ENCODE data around the gene SMARCA1.
A peak's percentile ranks its signal among the peaks of the same experiment; 100 is the strongest.
"Not testable (repeated sequence)": the region's sequence is repeated elsewhere in the genome, so short reads cannot be mapped to it uniquely, and the experiment has no call there.

The SMARCA1 gene, protein sequence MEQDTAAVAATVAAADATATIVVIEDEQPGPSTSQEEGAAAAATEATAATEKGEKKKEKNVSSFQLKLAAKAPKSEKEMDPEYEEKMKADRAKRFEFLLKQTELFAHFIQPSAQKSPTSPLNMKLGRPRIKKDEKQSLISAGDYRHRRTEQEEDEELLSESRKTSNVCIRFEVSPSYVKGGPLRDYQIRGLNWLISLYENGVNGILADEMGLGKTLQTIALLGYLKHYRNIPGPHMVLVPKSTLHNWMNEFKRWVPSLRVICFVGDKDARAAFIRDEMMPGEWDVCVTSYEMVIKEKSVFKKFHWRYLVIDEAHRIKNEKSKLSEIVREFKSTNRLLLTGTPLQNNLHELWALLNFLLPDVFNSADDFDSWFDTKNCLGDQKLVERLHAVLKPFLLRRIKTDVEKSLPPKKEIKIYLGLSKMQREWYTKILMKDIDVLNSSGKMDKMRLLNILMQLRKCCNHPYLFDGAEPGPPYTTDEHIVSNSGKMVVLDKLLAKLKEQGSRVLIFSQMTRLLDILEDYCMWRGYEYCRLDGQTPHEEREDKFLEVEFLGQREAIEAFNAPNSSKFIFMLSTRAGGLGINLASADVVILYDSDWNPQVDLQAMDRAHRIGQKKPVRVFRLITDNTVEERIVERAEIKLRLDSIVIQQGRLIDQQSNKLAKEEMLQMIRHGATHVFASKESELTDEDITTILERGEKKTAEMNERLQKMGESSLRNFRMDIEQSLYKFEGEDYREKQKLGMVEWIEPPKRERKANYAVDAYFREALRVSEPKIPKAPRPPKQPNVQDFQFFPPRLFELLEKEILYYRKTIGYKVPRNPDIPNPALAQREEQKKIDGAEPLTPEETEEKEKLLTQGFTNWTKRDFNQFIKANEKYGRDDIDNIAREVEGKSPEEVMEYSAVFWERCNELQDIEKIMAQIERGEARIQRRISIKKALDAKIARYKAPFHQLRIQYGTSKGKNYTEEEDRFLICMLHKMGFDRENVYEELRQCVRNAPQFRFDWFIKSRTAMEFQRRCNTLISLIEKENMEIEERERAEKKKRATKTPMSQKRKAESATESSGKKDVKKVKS

DNA sequence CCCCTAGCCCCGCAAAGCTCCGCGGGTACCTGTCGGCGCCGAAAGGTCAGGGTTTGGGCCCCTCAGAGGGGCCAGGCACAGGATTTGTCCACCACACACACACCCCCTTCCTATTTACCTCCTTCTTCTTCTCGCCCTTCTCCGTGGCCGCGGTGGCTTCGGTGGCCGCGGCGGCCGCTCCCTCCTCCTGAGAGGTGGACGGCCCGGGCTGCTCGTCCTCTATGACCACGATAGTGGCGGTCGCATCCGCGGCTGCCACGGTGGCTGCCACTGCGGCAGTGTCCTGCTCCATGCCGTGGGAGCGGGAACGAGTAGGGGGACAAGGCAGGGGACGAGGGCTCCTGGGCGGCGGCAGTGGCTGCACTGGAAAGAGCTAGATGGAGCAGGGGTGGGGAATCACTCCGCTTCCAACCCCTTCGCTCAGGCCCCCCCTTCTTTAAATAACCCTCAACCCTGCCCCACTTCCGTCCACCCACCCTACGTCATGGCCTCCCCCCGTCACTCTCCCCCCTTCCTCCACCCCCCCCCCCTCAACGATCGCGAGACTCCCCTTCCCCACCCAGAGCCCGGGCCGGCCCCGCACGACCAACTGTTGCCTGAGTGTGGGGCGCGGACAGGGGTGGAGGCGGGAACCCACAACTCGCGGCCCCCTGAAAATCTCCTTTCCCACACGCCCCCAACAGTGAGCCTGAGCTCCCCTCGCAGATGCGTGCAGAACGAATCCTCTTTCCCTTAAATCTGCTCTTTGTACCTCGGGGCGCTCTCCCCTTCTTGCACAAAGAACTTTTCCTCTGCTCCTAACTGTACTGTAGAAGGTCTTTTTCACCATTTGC is at the start of gene SMARCA1:
Gene SMARCA1 (minus strand): TSS at position 412 of the 833 bp plus-strand sequence. CDS start 120 bp downstream, at position 292.
- no peak for DNase-seq

DNA sequence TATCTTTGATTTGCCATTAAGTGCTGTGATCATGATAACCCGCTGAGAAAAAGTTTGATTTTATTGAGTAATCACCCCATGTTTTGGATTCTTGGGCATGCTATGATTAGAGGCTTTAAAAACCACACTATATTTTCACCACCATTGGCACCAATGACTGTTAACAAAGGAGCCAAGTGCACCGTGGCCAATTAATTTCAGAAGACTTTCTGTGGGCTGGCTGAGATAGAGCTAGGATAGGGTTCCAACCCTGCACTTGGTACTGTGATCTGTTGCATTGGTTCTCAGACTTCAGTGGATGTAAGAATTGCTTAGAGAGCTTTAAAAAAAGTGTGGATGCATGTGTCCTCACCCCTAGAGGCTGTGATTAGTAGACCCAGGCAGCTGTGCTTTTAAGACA is 49.1 kb upstream of the SMARCA1 start:
- no peak for DNase-seq

DNA sequence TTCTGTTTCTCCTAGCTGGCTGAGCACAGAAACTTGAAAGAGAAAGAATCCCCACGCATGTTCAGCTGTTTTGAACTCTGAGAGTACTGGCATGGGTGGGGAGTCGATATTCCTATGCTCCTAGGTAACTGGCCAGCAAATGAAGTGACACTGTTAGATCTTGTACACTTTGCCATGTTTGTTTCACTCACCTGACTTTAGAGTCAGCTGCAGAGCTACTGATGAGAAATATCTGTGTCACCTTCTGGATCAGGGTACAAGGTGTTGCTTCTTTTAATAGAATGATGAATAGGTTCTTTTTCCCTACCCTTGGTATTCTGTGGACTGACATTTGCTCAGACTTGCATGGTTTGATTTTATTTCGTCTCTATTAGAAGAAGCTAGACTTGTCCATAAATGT is 45.1 kb upstream of the SMARCA1 start:
- no peak for DNase-seq

DNA sequence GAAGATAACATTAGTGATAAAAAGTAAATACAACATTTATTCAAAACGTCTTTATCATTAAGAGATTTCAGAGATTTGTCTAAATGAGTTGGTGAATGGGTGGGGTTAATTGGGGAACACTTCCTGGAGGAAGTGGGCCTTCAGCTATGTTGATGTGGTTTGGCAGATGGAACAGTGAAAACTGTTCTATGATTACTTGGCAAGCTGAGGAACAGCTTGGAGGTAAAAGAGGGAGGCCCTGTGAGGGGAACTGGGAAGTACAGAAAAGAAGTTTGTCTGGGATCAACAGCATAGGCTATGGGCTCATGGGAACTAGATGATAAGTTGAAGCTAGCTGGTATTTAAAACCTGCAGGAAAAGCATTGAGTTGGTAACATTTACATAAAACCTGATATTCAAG is 42.8 kb upstream of the SMARCA1 start:
- DNase-seq, result no peak

DNA sequence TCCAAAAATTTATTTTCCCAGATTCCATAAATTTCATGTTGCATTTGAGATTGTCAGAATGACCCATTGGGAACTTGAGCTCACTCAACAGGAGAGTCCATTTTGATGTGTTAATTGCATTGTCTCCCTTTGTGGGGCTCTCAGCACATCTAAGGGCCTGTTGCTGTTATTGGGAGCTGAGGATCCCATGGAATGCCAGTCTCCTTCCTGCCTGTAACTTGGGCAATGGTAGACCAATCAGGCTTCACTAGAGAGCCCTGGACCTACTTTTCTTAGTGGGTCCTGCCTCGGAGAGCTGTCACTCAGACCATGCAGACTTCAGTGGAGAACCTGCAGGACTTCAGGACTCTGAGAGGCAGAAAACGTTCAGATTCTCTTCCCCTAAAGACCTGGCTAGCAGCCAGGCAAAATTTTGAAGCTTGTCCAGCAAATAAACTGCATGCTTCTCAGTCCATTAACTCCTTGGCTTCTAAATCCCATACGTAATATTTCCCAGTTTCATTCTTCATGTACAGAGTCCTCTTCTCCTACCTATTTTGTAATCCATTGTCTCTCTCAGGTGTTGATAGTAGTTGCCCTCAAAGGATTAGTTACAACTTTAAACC is 41.9 kb upstream of the SMARCA1 start:
- no peak for DNase-seq

DNA sequence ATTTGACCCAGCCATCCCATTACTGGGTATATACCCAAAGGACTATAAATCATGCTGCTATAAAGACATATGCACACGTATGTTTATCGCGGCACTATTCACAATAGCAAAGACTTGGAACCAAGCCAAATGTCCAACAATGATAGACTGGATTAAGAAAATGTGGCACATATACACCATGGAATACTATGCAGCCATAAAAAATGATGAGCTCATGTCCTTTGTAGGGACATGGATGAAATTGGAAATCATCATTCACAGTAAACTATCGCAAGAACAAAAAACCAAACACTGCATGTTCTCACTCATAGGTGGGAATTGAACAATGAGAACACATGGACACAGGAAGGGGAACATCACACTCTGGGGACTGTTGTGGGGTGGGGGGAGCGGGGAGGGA is 41.1 kb upstream of the SMARCA1 start:
- DNase-seq, result not testable (repeated sequence)

DNA sequence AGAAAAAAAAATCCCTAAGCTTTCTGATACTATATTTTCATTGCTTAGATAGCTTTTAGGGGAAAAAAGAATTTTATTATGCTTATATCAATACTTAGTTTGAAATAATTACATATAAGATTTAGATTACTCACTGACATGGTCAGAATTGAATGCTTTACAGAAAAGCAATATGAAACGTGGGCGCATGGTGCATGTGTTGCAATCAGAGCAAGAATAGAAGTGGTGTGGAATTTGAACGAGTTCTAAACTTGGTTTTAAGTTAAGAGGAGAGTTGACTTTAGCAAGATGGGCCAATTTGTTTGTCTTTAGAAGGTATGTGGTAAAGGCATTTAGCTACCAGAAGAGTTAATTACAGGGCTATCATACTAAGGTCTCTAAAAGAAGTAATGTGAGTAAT is 38.2 kb upstream of the SMARCA1 start:
- no peak for DNase-seq

DNA sequence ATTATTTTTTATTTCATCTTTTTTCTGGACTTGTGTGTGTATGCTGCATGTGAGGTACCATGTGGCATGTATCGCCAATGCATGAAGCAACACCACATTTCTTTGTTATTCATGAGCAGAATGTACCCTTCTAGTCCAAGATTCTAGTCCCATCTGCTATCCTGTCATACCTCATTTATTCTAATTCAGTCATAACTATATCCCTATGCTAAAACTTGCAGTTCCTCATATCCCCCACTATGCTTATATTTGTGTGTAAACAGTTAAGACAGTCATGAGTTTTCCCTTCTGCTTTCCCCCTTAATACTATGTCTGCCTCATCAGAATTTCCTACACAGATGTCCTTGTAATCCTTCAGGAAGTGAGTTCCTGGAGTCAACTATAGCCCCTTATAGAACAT is 36.5 kb upstream of the SMARCA1 start:
- no peak for DNase-seq

DNA sequence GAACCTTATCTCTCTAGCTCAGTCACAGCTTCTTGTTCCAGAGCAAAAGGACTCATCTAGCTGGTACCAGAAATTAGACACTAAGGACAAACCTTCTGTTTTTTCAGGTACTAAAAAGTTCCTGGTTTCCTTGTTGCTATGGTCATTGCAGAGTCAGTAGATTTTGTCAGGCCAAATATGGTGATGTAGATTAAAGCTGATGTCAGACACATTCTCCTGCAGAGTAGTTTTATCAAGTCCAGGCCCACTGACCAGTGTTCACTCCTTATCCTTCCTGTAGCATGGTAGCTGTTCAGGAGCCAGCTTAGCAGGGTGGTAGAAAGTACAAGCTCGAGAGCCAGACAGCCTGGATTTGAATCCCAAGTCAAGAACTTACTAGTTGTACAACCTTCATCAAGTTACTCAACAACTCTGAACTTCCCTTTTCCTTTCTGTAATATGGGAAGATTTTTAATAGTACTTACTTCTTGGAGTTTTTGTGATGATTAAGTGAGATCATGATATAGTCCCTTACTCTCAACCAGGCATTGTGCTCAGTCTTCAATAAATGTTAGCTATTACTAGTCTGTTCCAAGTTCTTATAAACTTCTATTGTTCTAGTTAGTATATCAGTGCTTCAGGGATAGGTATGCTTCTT is 34.7 kb upstream of the SMARCA1 start:
- no peak for DNase-seq

DNA sequence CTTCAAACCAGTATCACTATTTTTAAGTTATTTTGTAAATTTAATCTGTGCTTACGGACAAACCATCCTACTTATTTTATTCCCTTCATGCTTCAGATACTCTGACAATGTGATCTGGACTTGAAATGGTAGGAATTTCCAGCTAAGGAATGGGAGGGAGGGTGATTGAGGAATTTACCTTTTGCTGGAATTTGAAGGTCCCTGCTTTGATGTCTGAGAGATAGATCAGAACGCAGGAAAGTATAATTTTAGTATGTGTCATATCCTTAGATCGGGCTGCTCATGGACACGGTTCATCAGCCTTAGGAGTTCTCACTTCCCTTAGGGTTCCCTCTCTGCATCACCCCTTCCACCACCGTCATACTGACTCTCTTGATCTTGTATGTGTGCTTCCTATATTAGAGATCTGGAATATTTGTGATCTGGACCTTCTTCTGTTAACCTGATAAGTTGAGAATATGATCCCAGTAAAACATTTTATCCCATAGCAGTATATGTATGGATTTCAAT is 33.6 kb upstream of the SMARCA1 start:
- no peak for DNase-seq

DNA sequence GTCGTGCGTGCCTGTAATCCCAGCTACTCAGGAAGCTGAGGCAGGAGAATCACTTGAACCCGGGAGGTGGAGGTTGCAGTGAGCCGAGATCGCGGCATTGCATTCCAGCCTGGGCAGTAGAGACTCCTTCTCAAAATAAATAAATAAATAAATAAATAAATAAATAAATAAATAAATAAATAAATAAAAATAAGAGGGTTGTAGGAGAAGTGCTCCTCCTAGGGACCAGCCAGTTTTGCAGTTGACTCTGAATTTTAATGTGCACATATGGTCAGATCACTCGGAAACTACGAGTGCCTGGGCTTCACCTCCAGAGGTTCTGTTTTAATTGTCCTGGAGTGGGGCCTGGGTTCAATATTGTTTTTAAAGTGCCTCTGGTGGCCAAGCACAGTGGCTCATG is 31.5 kb upstream of the SMARCA1 start:
- not testable (repeated sequence) for DNase-seq

DNA sequence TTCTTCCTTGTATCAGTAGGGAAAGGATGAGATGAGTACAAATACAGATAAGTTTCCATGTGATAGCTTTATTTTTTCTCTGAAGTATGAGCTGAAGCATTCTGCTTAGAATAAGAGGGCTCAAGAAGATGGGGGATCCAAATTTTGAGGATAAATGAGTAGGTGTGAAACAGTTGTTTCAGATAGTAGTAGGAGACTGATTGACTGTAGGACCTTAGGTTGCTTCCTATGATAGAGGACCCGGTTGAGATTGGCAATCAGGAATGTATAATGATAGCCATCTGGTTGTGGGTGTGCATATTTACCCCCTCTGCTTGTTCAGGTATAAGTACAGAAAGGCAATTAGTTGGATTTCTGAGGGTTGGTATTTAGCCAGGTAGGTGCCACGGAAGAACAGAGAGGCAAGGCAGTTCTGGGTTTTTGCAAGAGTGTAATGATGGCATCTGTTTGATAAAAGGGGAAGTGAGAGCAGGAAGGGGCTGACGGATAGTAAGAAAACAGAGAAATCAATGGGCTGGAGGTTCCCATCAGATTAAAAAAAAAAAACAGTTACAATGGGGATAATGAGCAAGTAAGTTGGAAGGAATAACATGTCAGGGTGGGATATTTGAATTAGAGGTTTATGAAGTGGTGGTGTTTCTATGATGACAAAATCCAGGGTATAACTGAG is 30.5 kb upstream of the SMARCA1 start:
- DNase-seq, result no peak

DNA sequence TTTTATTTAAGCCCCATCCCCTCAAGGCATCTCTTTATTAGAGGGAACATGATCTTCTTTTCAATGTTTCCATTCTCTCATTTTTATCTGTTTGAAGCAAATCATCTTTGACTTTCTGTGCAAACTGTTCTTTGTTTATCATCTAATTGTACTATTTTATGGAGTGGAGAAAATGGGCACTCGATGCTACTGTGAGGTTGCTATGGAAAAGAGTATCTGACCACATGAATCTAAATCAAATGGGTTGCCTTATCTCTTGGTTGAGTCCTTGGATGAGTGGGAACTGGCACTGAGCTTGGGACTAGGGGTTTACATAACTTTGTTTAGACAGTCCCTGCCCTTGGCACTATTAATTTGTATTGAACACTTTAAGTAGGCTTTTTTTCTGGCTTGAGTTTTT is 25.8 kb upstream of the SMARCA1 start:
- DNase-seq, result no peak

DNA sequence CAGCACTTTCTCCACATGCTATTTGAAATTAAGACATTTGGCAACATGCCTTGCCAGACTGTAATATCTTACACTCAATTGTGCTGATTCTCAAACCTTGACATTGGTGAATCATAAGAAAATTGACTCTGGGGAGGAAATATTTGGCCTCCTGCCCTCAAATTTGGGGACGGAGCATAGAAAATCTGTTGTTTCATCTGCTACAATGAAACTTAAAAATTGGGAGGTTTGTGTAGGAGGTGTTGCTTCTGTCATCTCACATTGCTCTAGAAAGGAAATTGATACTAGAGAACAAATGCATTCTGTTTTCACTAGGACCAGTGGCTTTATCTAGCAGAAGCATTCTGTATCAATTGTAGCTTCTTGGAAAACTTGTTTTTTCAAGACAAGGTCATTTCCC is 22.1 kb upstream of the SMARCA1 start:
- no peak for DNase-seq

DNA sequence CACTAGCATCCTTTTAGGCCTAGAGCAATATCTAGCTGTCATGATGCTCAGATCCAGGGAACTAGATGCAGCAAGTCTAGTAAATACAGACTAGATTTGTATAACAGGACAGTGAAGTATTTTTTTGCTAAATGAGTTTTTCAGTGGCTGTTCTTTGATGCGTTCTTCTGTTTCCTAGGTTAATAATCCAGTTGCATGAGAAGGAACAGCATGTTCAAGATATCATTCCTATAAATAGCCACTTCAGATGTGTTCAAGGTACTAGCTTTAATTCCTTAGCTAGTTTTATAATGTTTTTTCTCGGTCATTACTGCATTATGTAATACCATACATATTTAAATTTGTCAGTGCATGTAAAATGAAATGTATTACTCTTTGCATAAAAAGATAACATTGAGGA is 21.5 kb upstream of the SMARCA1 start:
- DNase-seq, result no peak

DNA sequence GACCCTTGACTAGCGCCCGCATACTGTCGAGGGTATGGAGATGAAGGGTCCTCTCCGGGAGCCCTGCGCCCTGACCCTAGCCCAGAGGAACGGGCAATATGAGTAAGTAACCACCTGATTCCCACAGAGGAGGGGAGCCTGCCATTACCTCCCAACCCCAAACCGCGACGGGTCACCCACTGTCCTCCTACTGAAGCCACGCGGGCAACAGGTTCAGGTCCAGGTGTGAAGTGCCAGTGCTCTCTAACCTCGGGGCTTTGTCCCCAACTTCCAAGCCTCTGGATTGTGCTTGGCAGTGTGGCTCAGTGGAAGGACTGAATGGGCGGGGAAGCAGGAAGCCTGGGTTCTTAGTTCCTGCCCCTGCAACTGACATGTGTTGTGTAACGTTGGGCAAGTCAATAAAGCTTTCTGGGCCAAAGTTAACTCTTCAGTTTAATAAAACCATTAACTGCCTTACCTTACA is 17.5 kb upstream of the SMARCA1 start:
- DNase-seq, result no peak

DNA sequence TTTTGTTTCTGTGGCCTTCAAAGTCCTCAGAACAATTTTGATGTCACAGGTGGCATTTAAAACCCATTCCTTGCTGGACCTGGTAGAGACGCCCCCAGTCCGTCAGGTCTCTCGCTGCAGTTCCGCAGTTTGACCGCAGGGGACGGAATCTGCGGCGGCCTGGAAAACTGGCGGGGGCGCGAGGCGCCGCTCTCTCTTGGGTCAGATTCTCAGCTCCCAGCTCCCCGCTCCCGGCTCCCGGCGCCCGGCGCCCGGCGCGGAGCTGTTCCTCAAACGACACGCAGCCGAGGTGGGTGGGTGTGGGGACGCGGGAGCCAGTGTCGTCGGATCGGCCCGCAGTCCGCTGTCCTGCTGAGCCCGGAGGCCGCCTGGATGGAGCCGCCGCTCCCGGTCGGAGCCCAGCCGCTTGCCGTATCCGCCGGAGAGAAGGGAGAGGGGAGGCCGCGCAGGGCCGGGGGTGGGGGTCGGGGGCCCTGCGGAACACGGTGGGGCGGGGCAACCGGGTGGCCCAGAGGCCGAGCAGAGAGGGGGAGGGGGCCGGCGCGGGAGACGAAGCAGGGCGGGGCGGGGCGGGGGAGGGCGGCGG is 16.9 kb upstream of the SMARCA1 start, which contains the start of gene OCRL:
Gene OCRL (plus strand): TSS at position 192 of the 586 bp plus-strand sequence. CDS start 181 bp downstream, at position 373.
- peak; percentile 54 for DNase-seq

DNA sequence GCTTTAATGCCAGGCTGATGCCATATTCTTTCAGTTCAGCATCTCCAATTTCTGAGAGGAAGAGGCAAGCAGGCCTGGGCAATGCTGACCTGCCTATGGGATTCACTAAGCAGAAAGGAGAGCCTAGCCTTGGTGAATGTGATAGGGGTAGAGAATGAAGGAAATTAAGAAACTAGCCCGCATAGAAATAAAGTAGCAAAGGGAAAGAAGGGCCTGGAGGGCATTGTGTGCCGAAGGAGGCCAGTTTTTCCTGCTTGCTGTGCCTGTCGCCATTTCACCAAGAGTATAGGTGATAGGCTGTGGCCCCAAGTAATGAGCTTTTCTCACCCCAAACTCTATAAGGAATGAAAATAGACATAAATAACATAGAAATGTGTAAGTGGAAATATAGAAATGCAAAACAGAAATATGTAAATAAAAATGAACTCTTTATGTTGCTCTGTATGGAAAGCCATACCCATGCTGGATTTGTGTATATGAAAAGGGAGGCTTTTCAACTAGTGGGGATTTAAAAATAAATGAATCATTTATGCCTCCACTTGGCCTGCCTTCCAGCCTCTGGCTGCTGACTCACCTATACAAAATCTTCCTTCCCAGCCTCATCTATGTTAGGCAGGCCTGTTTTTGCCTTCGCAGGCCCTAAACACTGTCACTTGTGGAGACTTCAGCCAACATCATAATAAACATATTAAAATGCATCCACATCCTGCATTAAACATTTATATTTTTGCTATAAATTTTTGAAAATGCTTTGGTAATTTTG is 11.7 kb upstream of the SMARCA1 start:
- no peak for DNase-seq

DNA sequence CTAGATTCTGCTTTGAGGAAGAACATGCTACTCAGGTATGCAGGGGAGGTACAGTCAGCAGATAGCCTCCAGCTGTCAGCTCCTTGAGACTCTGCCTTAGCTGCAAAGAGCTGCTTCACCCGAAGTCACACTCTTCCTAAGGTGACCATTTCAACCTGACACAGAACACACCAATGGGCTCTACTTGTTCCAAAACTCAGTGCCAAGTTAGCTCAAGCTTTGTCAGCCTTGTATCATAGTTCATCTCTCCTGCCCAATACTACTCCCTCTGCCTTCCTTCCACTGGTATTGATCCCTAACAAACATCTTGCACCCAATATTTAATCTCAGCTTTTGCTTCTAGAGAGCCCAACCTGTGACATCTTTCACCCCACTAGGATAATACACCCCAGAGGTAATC is 7.8 kb upstream of the SMARCA1 start:
- no peak for DNase-seq

DNA sequence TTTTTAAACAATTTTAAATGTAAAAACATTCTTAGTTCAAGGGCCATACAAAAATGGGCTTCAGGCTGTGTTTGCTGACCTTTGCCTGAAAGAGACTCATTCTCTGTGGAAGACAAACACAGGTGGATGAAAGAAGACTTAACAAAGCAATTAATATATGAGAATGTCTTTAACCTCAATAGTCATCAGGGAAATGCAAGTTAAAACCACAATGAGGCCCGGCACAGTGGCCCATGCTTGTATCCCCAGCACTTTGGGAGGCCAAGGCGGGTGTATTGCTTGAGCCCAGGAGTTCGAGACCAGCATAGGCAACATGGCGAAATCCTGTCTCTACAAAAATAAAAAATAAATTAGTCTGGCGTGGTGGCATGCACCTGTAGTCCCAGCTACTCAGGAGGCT is 7.1 kb upstream of the SMARCA1 start:
- DNase-seq, result no peak

Data from CD4-positive, alpha-beta T cell treated with Interleukin-12 subunit alpha and Interleukin-12 subunit beta, for 1 hour (primary cell).